Esophagus muscularis mucosa (tissue), 4 donors: ENCODE measurements around the gene ITGA2.

Experiments used
- CTCF ChIP-seq, 3 experiments: fragments of 200-600 bp in 2 of 3; fragments of 450-650 bp in 1 of 3; sonication (generic) in 2 of 3; IDR thresholded peaks; one replicate each; pipeline ENCODE4 v1.5.1; 2017 to 2019; ENCODE audit warnings: antibody characterized with exemption in 3 of 3, mild to moderate bottlenecking in 2 of 3, moderate library complexity in 1 of 3
- EP300 ChIP-seq: sonication (generic); formaldehyde crosslinking; IDR thresholded peaks from one replicate; pipeline ENCODE4 v1.6.1; 2017; ENCODE audit warnings: antibody characterized with exemption
- POLR2A ChIP-seq: fragments of 450-650 bp; IDR thresholded peaks from one replicate; pipeline ENCODE4 v1.6.1; 2017; ENCODE audit warnings: antibody characterized with exemption, moderate library complexity, mild to moderate bottlenecking, low read depth
- POLR2AphosphoS5 ChIP-seq, 2 donors: sonication (generic); formaldehyde crosslinking; IDR thresholded peaks; one replicate each; pipeline ENCODE4 v1.6.1; 2017; ENCODE audit warnings: antibody characterized with exemption in 2 of 2

GRCh38 chr5:53037141-53037859 lies 48.1 kb downstream of the ITGA2 start:
- TF ChIP-seq CTCF (IDR thresholded peaks at IDR 0.05) (no peak), POLR2A (no peak), POLR2AphosphoS5 (IDR thresholded peaks at IDR 0.05) (no peak), EP300 (no peak)
